Glutamatergic neuron (in vitro differentiated cells): ENCODE results near the gene TMA7B. TPM values are rescaled to one million over a fixed set of nuclear protein-coding genes. Genes with fewer than 3 reads are reported as not detected.

Source experiments
- DNase-seq: peaks from one replicate; pipeline ENCODE4 v3.0.0; 2022
- H3K27ac Mint-ChIP-seq: one replicate; pipeline ENCODE4 v1.8.0; 2020; ENCODE audit warnings: mild to moderate bottlenecking, mixed read lengths, inconsistent platforms; ENCODE audit not compliant: unreplicated experiment
- H3K27me3 Mint-ChIP-seq: one replicate; pipeline ENCODE4 v1.8.0; 2020; ENCODE audit warnings: mild to moderate bottlenecking, moderate library complexity, mixed read lengths, inconsistent platforms; ENCODE audit not compliant: unreplicated experiment
- H3K36me3 Mint-ChIP-seq: one replicate; pipeline ENCODE4 v1.8.0; 2020; ENCODE audit warnings: mild to moderate bottlenecking, mixed read lengths, inconsistent platforms; ENCODE audit not compliant: unreplicated experiment
- H3K4me1 Mint-ChIP-seq: one replicate; pipeline ENCODE4 v1.8.0; 2020; ENCODE audit warnings: mild to moderate bottlenecking, low read depth, mixed read lengths, inconsistent platforms; ENCODE audit not compliant: unreplicated experiment
- H3K4me3 Mint-ChIP-seq: one replicate; pipeline ENCODE4 v1.8.0; 2020; ENCODE audit warnings: mild to moderate bottlenecking, mixed read lengths, inconsistent platforms; ENCODE audit not compliant: unreplicated experiment
- H3K9me3 Mint-ChIP-seq: one replicate; pipeline ENCODE4 v1.8.0; 2020; ENCODE audit warnings: mild to moderate bottlenecking, moderate library complexity, mixed read lengths, inconsistent platforms; ENCODE audit not compliant: unreplicated experiment
- total RNA-seq: library from RNA; stranded (reverse); fragmentation: NEBNext Ultra II Directional; extraction: Animal tissue kit (Norgen Biotek cat#: 25700); gene quantifications from one replicate; pipeline ENCODE4 v1.2.1, GENCODE V29; 2021; ENCODE audit not compliant: unreplicated experiment
- TF ChIP-seq, protein P1 (sequence below): fragments of 200-600 bp; sonication (generic); IDR thresholded peaks from one replicate; pipeline ENCODE4 v1.5.0; 2021; ENCODE audit not compliant: partially characterized antibody, unreplicated experiment

The TMA7B gene
- total RNA-seq, 1 donor from 2014 or later, result not detected

DNA sequence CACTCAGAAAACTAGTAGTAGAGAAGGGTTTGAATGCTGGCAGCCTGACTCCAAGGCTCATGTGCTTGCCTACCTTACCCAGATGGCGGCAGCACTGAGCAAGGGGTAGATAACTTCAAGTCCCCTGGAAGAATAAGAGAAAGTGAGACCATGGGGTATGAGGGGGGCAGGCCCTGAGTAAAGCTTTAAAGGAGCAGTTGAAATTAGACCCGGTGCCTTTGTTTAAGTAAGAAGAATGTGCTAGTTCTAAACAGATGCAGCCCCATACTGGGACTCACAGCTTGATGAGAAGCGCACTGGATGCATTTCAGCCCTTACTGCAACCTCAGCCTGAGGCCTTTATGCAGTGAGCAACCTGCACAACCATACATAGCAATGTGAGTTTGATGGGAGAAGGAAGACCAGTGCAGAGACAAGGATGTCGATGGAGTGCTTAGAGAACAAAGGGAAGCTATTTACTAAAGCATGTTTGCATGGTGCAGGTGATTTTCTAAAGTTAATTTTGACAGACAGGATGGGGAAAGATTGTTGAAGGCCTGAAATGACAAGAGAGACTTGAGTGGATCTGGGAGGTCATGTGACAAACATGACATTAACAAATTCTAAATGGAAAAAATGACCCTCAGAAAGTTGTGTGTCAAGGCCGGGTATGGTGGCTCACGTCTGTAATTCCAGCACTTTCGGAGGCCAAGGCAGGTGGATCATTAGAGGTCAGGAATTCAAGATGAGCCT lies 27.1 kb upstream of the TMA7B start:
- peaks cover 2% of the 10 kb centered on the region for H3K9me3 Mint-ChIP-seq
- TF ChIP-seq, protein P1, sequence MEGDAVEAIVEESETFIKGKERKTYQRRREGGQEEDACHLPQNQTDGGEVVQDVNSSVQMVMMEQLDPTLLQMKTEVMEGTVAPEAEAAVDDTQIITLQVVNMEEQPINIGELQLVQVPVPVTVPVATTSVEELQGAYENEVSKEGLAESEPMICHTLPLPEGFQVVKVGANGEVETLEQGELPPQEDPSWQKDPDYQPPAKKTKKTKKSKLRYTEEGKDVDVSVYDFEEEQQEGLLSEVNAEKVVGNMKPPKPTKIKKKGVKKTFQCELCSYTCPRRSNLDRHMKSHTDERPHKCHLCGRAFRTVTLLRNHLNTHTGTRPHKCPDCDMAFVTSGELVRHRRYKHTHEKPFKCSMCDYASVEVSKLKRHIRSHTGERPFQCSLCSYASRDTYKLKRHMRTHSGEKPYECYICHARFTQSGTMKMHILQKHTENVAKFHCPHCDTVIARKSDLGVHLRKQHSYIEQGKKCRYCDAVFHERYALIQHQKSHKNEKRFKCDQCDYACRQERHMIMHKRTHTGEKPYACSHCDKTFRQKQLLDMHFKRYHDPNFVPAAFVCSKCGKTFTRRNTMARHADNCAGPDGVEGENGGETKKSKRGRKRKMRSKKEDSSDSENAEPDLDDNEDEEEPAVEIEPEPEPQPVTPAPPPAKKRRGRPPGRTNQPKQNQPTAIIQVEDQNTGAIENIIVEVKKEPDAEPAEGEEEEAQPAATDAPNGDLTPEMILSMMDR, result peak; percentile 75
- no peaks in the 10 kb centered on the region for H3K27me3 Mint-ChIP-seq
- no peak overlapping the region for H3K27ac Mint-ChIP-seq
- no peaks in the 10 kb centered on the region for H3K36me3 Mint-ChIP-seq
- no peaks in the 10 kb centered on the region for H3K4me1 Mint-ChIP-seq
- no peak overlapping the region for H3K4me3 Mint-ChIP-seq
- DNase-seq, result peak; percentile 45

DNA sequence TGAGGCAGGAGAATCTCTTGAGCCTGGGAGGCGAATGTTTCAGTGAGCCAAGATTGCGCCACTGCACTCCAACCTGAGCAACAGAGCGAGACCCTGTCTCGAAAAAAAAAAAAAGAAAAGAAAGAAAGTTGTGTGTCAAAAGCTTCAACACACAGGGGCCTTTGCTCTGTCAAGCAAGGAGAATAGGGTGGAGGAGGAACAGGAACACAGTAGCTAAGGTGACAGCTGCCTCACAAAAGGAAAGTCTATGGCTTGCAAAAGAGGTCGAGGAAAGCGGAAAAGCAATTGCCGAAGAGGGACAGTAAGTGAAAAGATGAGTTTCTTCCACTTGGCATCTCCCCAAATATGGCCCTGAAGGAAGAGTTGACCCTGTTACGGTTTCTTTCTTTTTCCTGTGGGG lies 26.5 kb upstream of the TMA7B start:
- H3K4me1 Mint-ChIP-seq, result no peaks in the 10 kb centered on the region
- H3K27me3 Mint-ChIP-seq, result no peaks in the 10 kb centered on the region
- peaks cover 2% of the 10 kb centered on the region for H3K9me3 Mint-ChIP-seq
- no peaks in the 10 kb centered on the region for H3K36me3 Mint-ChIP-seq
- TF ChIP-seq, protein P1, result no peak
- no peak overlapping the region for H3K27ac Mint-ChIP-seq
- no peak for DNase-seq
- H3K4me3 Mint-ChIP-seq, result no peak overlapping the region

DNA sequence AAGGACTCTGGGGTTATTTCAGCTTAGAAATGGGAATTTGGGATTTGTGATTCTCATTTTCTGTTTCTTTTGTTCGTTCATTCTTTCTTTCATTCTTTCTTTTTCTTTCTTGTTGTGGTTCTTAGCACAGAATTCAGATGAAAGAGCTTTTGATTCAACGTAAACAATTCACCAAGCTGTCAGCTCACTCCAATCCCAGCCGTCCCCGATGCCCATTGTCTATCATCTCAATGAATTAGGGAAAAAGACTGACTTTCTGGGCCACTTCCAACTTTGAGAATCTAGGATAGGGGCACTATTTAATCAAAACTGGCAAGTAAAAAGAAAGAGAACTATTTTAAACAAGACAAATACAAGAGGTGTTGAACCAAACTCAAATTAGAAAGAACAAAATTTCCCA lies 25.1 kb upstream of the TMA7B start:
- Mint-ChIP-seq H3K36me3 (no peaks in the 10 kb centered on the region), H3K9me3 (peaks cover 2% of the 10 kb centered on the region), H3K27ac (no peak overlapping the region), H3K4me3 (no peak overlapping the region), H3K4me1 (no peaks in the 10 kb centered on the region), H3K27me3 (no peaks in the 10 kb centered on the region)
- no peak for DNase-seq
- TF ChIP-seq, protein P1, result no peak

DNA sequence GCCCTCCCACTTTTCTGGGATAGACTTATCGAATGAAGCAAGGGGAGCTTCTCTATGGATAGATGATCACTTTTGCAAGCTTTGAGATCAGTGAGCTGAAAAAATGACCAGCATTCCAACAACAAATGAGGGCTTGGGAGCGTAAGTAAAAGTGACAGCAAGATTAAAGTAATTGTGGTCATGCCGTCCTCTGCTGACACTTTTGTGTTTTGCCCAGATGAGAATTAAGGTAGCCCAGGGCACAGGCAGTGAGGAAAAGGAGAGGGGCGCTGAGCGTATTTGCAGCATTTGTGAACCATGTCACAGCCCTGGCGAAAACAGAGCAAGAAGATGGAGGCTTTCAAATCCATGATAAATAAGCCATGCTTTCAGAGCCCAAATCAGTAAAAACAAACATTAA lies 24.6 kb upstream of the TMA7B start:
- no peak for DNase-seq

More for the DNA sequence above, 24.6 kb upstream of the TMA7B start:
- TF ChIP-seq, protein P1, result no peak
- Mint-ChIP-seq H3K36me3 (no peaks in the 10 kb centered on the region), H3K27me3 (no peaks in the 10 kb centered on the region), H3K4me3 (no peak overlapping the region), H3K27ac (no peak overlapping the region), H3K4me1 (peaks cover 3% of the 10 kb centered on the region), H3K9me3 (peaks cover 2% of the 10 kb centered on the region)
